ENCODE measurements around the gene UBE2J2. TPM values are rescaled to one million over a fixed set of nuclear protein-coding genes. Genes with fewer than 3 reads are reported as not detected.

Gene UBE2J2
- total and polyA plus RNA-seq, 2 of the 13 experiments (the other 11 are each of a cell fraction or from before 2014, with no cell fraction given) = 25.4 to 29.4 TPM

GRCh38 chr1:1272341-1273208 lies 1.1 kb downstream of the UBE2J2 start (continued):
- no peak for TF ChIP-seq ZBTB38 (CRISPR knock-in tag; IDR thresholded peaks at IDR 0.05)
- no peak for TF ChIP-seq GTF2F1 (IDR thresholded peaks at IDR 0.05; ENCODE audit: low read length)
- TF ChIP-seq THAP9 (CRISPR knock-in tag; IDR thresholded peaks at IDR 0.05; ENCODE audit: borderline replicate concordance) = no peak
- no peak for TF ChIP-seq HOMEZ (CRISPR knock-in tag; IDR thresholded peaks at IDR 0.05; ENCODE audit: low read depth)
- TF ChIP-seq SNAPC2 (CRISPR knock-in tag; IDR thresholded peaks at IDR 0.05) = no peak
- no peak for TF ChIP-seq NFAT5 (CRISPR knock-in tag; IDR thresholded peaks at IDR 0.05)
- TF ChIP-seq ZKSCAN5 (CRISPR knock-in tag; IDR thresholded peaks at IDR 0.05) = no peak
- TF ChIP-seq ZNF784 (CRISPR knock-in tag; IDR thresholded peaks at IDR 0.05; ENCODE audit: borderline replicate concordance) = no peak
- no peak for TF ChIP-seq TEAD2 (CRISPR knock-in tag; IDR thresholded peaks at IDR 0.05)
- TF ChIP-seq NPAS2 (CRISPR knock-in tag; IDR thresholded peaks at IDR 0.05; ENCODE audit: borderline replicate concordance) = no peak
- no peak for TF ChIP-seq SP1 (IDR thresholded peaks at IDR 0.05)
- TF ChIP-seq SP1 (CRISPR knock-in tag; IDR thresholded peaks at IDR 0.05) = no peak
- no peak for TF ChIP-seq SAFB2 (CRISPR knock-in tag; IDR thresholded peaks at IDR 0.05; ENCODE audit: borderline replicate concordance, low read depth)
- TF ChIP-seq ARNTL (CRISPR knock-in tag; IDR thresholded peaks at IDR 0.05) = 0 out of 2 replicates have a peak, but pooled peaks have one; percentile 18
- peak; percentile 14; the same call in 1 of the 2 replicates for TF ChIP-seq RBFOX2 (IDR thresholded peaks at IDR 0.05; ENCODE audit: low read depth, low read length)
- TF ChIP-seq ZNF431 (CRISPR knock-in tag; IDR thresholded peaks at IDR 0.05; ENCODE audit: borderline replicate concordance, low read depth) = no peak
- no peak for TF ChIP-seq RCOR2 (CRISPR knock-in tag; IDR thresholded peaks at IDR 0.05)
- TF ChIP-seq SALL2 (CRISPR knock-in tag; IDR thresholded peaks at IDR 0.05) = no peak
- TF ChIP-seq MBNL3 (CRISPR knock-in tag; conservative IDR thresholded peaks at IDR 0.05) = no peak

Data from HepG2 (cell line).